GM19240 (cell line): ENCODE measurements around the gene CSGALNACT2.

ENCODE experiments used
- DNase-seq: peaks from one replicate; pipeline ENCODE4 v3.0.0; 2011; ENCODE audit warnings: low spot score; ENCODE audit not compliant: insufficient read length

The CSGALNACT2 gene

DNA sequence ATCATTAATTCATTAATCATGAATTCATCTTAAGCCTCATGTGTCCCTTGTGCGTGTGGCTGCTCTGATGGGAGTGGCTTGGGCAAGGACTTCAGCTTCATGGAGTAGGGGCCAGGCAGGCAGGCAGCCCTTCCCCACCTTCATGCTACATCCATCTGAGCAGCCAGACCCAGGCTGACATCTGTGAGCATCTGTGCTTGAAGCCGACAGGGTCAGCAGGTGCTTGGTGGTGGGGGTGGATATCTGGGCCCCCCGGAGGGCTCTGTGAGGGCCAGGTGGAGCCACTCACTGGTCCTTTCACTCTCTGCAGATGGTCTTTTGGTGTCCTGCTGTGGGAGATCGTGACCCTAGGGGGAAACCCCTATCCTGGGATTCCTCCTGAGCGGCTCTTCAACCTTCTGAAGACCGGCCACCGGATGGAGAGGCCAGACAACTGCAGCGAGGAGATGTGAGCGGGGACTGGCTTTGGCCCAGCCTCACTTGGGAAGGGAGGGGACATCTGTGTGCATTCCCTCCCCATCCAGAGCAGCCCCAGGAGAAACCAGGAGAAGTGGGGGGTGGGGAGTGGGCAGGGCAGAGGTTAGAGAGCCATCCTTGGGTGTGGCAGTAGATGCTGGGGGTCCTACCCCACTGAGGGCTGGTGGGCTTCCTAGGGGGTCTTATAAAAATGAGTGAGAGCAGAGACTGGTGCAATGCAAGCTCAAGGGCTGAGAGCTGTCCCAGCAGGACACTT lies 14.7 kb upstream of the CSGALNACT2 start:
- DNase-seq, result no peak

DNA sequence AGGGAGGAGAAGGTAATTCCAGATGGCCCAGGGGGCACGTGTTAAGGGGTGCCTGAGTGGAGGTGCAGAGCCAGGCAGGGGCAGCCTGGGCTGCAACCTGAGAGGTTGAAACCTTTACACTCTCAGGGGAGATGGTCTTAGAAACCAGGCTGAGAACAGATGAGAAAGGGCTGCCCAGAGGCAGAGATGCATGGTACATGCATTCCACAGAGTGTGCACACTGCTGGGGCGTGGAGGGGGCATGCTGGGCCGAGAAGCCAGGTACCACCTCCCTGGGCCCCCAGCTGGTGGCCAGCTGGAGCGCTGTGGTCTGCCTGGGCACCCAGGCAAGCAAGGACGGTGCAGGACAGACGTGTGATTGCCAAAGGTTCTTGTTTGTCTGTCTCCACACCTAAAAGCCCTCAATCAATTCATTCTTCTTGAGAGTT lies 14.1 kb upstream of the CSGALNACT2 start:
- no peak for DNase-seq

DNA sequence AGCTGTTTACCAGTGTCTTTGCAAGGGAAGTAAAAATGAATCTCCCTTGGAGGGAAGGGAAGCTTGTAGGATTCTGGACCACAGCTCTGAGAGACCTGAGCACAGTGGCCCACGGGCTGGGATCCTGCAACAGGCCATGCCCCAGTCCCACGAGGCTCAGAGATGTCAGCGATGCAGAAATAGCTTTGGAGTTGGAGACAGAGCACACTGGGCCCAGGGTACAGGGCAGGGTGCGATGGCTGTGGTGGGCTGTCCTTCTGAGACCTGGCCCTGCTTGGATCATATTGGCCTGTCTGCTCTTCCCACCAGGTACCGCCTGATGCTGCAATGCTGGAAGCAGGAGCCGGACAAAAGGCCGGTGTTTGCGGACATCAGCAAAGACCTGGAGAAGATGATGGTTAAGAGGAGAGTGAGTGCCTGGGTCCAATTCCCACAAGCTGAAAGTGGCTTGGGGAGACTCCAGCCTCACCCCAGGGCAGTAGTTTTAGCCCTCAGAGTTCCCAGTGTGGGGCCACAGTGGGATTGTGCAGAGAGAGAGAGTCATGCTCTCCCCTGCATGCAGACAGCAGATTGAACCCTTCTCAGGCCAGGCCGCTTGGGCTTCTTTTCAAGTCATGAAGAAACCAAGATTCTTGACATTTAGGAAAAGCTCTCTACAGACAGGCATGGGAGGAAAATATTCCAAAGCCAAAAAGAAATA lies 13.5 kb upstream of the CSGALNACT2 start:
- no peak for DNase-seq

DNA sequence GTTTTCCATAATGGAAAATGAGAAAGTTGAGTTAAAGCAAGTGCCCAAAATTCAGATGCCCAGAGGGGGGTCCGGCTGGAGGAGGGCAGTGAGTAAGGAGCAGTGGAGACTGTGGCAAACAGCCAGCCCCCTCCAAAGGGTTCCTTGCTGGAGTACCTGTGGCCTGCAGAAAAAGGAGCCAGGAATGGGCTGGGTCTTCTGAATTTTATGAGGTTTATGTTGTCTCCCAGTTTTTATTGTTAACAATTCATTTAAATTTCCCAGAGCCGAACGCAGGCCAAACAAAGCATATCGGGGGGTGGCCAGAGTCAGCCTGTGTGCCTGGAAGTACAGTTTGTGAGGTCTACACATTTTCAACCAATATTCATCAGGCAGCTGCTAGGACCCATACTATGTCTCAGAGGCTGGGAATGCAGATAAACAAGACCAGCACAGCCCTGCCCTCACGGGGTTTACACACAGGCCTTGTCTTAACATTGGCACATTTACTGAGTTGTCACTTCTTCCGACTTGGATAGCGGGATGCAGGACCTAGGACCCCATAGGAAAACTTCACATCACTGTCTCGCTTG lies 12.9 kb upstream of the CSGALNACT2 start:
- DNase-seq, result no peak

DNA sequence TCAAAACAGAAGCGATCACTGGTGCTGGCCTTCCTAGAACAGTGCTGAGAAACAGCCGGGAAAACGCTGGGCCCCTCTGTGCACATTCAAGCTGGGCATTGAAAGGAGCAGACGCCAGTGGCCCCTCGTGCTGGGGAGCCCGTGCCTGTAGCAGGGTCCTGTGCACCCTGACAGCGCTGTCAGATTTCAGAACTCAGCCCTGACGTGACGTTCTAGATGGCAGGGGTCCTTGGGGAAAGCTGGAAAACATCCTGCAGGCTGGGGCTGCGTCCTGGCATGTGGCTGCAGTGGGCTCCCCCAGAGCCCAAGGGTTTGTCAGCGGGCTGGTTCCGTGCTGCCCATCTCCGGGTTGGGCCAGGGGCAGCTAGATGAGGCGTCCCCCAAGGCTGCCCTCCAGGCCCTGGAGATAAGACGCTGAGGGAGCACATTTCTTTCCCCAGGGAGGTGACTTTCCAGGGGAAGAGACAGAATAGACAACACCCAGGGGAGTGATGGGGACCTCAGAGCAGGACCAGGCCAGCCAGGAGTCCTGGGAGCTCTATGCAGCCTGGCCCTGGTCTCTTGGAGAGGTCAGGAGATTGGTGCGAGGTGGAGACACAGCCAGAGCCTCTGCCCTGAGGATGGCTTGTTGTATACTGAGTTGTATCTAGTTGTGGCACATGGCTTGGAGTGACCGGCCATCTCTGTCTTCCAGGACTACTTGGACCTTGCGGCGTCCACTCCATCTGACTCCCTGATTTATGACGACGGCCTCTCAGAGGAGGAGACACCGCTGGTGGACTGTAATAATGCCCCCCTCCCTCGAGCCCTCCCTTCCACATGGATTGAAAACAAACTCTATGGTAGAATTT lies 12.1 kb upstream of the CSGALNACT2 start:
- no peak for DNase-seq

DNA sequence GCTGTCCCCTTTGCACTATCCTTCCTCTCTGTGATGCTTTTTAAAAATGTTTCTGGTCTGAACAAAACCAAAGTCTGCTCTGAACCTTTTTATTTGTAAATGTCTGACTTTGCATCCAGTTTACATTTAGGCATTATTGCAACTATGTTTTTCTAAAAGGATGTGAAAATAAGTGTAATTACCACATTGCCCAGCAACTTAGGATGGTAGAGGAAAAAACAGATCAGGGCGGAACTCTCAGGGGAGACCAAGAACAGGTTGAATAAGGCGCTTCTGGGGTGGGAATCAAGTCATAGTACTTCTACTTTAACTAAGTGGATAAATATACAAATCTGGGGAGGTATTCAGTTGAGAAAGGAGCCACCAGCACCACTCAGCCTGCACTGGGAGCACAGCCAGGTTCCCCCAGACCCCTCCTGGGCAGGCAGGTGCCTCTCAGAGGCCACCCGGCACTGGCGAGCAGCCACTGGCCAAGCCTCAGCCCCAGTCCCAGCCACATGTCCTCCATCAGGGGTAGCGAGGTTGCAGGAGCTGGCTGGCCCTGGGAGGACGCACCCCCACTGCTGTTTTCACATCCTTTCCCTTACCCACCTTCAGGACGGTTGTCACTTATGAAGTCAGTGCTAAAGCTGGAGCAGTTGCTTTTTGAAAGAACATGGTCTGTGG lies 11.4 kb upstream of the CSGALNACT2 start:
- DNase-seq, result no peak

DNA sequence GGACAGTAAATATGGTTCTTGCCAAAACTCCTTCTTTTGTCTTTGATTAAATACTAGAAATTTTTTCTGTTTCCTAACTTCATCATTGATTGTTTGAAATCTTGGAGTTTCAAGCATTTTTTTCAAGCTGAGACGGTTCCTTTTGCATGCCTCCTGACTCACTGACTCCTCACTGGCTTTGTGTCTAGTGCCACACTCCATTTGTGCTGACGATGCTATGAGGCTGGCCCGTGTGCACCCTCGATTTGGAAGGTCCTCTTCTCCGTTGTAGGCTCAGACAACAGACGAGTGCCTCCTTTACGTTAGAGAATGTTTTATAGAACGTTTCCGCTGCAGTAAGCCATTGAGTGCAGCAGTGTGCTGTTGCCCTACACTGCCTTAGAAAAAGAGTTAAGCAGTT lies 10.8 kb upstream of the CSGALNACT2 start:
- DNase-seq, result no peak

DNA sequence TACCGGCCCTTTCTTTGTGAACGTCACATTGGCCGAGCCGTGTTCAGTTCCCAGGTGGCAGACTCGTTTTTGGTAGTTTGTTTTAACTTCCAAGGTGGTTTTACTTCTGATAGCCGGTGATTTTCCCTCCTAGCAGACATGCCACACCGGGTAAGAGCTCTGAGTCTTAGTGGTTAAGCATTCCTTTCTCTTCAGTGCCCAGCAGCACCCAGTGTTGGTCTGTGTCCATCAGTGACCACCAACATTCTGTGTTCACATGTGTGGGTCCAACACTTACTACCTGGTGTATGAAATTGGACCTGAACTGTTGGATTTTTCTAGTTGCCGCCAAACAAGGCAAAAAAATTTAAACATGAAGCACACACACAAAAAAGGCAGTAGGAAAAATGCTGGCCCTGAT lies 9.9 kb upstream of the CSGALNACT2 start:
- no peak for DNase-seq

DNA sequence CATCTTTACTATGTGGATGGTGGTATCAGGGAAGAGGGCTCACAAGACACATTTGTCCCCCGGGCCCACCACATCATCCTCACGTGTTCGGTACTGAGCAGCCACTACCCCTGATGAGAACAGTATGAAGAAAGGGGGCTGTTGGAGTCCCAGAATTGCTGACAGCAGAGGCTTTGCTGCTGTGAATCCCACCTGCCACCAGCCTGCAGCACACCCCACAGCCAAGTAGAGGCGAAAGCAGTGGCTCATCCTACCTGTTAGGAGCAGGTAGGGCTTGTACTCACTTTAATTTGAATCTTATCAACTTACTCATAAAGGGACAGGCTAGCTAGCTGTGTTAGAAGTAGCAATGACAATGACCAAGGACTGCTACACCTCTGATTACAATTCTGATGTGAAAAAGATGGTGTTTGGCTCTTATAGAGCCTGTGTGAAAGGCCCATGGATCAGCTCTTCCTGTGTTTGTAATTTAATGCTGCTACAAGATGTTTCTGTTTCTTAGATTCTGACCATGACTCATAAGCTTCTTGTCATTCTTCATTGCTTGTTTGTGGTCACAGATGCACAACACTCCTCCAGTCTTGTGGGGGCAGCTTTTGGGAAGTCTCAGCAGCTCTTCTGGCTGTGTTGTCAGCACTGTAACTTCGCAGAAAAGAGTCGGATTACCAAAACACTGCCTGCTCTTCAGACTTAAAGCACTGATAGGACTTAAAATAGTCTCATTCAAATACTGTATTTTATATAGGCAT lies 9.1 kb upstream of the CSGALNACT2 start:
- DNase-seq, result no peak

DNA sequence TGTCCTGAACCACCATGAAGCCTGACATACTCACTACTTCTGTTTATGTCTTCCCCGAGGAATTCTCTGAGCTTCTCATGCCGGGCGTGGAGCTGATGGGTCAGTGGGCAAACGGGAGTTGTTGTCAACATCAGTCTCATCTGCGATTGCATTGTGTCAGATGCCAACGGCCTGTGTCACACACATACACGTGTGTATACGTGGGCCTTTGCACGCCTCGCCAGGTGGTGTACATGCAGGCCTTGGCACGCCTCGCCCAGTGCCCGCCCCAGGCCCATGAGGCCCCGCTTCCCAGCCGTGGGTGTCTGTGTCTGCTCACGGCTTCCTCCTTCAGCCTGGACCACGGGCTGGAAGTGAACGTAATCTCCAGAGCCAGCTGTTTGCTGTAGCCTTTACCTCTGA lies 7.5 kb upstream of the CSGALNACT2 start:
- no peak for DNase-seq

DNA sequence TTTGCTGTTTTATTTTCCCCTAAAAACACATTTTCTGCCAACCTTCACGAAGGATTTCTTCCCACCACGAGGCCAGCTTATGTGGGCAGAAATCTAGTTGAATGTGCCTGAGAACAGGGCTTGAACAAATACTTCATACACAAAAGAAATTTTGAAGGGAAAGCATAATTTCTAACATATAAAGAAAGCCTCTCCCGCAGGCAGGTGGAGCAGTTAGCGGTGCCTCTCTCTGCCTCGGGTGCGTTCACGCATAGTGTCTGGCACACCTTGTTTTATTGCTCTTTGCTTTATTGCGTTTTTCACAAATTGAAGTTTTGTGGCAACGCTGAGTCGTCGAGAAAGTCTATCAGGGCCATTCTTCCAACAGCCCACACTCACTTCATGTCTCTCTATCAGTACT lies 7.0 kb upstream of the CSGALNACT2 start:
- DNase-seq, result no peak

DNA sequence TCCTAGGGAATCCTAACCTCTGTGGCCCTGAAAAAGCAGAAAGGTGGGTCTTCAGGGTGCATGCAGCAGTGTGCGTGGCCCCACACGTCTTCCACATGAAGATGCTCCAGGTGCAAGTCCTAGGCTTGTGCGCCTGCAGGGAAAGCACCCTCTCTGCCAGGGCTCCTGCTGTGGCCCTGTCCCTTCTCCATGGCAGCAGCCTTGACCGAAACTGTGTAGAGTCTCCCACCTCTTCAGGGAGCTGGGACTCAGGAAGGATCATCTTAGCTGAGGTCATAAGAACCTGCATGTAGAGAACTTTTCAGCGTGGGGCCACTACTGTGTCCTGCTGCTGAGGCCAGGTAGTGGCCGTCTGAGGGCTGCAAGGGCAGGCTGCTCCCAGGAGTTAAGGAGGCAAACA lies 6.3 kb upstream of the CSGALNACT2 start:
- DNase-seq, result no peak

DNA sequence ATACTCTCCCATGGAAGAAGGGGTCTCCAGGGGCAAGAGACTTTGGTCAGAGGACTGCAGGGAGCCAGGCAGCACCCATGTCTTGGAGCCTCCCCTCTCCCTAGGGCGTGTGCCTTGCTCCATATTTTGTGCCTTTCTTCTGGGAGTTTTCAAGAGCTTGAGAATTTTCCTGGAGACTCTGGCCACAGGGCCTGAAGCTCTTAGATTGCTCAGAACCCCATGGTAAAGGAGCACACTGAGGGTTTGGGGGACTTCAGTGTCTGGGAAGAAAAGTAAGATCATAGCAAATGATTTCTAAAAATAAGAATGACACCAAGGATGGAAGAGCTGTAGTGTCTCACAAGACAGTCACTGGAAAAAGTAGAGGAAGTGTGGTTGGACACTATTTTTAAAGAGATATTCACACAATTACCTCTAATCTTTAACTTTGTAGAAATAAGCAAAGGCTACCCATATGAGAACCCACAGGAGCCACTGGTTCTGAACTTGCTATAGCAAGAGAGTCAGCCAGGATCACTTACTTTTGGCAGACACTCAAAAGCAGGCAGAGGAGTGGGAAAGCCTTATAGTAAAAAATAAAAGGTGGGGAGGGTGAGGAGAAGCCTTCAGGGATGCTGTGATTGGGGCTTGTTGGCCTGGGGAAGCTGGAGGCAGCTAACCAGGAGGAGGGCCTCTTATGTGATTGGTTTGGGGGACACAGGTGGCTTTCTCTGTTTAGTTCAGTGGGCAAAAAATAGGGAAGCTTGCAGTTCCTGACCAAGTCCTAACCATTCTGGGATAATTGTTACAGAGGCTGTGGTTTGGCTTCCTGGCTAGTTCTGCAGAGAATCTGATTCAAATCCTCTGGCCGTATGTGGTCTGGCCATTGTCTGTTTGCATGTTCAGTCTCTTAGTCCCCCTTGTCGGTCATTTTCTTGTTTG lies 5.1 kb upstream of the CSGALNACT2 start:
- DNase-seq, result no peak

DNA sequence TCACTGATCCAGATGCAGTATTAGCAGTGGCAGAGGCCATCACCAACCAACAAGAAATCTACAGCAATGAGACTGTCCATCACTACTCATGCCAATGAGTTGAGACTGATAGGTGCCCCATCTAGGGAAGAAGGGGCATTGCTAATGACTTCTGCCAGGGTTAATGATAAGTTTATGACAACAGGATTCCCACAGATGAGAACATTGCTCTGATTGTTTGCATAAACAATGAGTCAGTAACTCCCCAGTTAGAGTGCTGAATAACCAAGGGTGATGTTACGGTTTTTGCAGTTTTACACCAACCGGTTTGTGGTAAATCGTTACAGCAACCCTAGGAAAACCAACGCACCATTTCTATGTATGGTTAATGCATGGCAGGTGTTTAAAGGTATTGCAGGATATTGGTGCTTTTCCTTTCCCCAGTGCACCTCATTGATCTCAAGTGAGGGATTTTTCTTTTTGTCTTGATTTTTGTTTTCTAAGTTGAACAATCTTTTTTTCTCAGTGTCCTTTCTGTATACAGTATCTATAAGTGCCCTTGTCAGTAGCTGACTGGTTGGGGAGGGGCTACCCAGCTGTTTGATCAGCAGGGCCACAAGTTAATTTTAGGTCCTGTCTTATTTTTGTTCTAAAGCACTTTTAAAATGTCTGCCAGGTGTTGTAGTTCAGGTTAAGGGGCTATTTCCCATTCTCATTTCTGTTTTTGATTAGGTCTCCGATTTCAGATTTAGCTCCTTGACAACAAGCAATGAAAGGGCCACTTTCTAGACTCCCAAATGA lies 3.9 kb upstream of the CSGALNACT2 start:
- DNase-seq, result no peak

DNA sequence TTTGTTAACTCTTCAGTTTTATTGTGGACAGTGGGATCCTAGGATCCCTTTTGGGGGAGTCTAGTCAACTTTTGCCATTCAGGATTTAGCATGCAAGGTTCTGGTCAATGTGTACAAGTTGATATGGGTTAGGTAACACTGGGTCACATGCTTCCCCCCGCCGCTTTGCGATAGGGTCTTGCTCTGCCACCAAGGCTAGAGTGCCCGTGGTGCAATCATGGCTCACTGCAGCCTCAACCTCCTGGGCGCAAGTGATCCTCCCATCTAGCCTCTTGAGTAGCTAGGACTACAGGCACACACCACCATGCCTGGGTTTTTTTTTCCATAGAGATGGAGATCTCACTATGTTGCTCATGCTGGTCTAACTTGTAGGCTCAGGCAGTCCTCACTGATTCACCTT lies 3.2 kb upstream of the CSGALNACT2 start:
- DNase-seq, result no peak

DNA sequence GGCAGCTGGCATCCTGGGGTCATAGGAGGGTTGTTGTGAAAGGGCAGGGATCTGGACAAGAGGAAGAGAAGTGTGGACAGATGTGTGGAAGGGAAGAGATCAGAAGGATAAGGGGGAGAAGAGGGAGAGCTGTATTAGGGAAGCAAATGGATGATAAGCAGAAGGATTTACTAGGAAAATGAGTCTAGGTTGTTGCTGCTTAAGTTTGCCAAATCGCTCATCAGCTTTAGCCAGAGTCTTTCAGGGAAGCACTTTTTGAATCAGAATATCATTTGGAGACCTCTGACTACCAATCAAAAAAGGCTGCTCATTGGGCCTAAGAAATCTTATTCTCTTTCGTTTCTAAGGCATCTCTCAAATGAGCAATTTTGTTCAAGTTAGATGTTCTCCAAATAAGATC lies 2.6 kb upstream of the CSGALNACT2 start:
- DNase-seq, result no peak

DNA sequence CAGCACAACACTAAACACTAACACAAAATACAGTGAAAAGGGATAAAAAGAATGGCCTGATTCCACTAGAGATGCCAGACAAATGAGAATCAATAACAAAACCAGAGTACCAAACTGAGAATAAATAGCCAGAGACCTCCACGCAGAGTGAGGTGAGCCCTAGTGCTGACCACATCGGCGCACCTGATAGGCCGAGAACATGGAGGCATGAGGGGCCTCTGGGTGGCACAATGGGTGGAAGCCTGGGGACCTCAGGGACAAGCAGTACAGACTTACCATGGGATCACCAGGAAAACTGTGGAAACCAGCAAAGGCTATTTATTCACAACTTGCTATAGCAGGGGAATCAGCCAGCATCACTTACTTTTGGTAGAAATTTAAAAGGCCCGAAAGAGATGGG lies 1.8 kb upstream of the CSGALNACT2 start:
- no peak for DNase-seq

DNA sequence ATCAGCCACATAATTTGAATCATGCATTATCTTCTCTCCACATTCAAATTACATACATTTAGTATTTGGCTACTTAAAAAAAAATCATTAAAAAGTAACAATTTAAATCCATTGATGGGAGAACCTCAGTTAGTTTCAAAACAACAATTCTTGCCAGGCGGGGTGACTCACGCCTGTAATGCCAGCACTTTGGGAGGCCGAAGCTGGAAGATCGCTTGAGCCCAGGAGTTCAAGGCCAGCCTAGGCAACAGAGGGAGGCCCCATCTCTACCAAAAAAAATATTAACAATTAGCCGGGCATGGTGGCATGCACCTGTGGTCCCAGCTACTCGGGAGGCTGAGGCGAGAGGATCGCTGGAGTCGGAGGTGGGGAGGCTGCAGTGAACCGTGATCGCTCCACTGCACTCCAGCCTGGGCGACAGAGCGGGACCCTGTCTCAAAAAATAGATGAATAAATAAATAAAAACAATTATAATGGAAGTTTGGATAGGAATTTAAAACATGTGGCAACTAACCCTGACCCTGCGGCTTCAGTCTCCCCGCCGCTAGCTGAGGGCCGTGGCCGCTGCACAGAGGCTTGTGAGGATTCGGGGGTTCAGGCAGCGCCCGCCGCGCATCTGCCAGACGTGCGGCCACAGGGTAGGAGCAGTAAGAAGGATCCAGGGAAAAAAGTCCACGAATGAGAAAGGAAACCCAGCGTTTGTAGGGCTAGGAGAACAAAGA lies 1.1 kb upstream of the CSGALNACT2 start:
- no peak for DNase-seq
